Rectal smooth muscle tissue (tissue), 1 donor: Measurements from ENCODE around the gene DPEP3.
"Not testable (repeated sequence)": the region's sequence is repeated elsewhere in the genome, so short reads cannot be mapped to it uniquely, and the experiment has no call there.

Experiments used
- H3K27ac ChIP-seq: one replicate; pipeline ENCODE4 v1.7.0; 2013; ENCODE audit warnings: low read depth, low read length, inconsistent platforms
- H3K27me3 ChIP-seq: one replicate; pipeline ENCODE4 v1.7.0; 2013; ENCODE audit warnings: low read length; ENCODE audit not compliant: control insufficient read depth, insufficient read depth
- H3K36me3 ChIP-seq: one replicate; pipeline ENCODE4 v1.7.0; 2013; ENCODE audit warnings: low read length; ENCODE audit not compliant: control insufficient read depth, insufficient read depth
- H3K4me1 ChIP-seq: one replicate; pipeline ENCODE4 v1.7.0; 2013; ENCODE audit warnings: low read length; ENCODE audit not compliant: control insufficient read depth, insufficient read depth
- H3K4me3 ChIP-seq: one replicate; pipeline ENCODE4 v1.7.0; 2013; ENCODE audit warnings: low read length
- H3K9ac ChIP-seq: one replicate; pipeline ENCODE4 v1.7.0; 2013; ENCODE audit warnings: low read length

DPEP3 gene

DNA sequence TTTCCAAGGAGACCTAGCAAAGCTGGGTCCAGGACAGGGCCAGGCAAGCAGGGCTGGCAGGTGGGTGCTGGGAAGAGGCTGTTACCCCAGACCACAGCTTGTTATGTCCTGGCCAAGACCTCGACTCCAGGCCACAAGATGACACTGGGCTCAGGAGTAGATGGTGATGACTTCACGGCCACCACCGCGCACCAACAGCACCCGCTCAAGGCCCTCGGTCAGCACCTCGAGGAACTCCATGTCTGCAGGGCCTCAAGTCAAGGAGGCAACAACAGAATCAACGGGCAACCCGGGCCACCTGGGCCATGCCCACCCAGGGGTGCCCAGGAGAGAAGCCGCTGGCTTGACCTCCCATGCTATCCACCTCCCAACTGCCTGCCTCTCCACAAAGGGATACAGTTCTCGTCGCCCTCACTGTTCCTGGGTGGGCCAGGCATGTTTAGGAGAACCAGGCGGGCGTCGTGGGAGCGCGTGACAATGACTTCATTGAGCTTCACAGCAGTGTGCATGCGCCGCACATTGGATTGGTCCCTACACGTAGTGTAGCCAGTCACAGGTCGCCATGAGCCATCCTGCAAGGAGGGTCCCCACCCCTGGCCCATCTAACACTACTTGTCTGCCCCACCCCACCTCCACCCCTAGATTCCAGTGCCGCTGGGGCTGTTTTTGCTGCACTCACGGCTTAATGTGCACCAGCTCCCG is 35.5 kb downstream of the DPEP3 start:
- Histone ChIP-seq H3K27ac (peak overlapping the region; percentile 85), H3K4me1 (peaks cover 16% of the 10 kb centered on the region), H3K4me3 (no peak overlapping the region), H3K9ac (no peak overlapping the region), H3K36me3 (peaks cover 31% of the 10 kb centered on the region), H3K27me3 (no peaks in the 10 kb centered on the region)

- H3K4me1 ChIP-seq, result peaks cover 16% of the 10 kb centered on the region
- no peak within 1 kb of the TSS for H3K9ac ChIP-seq
- peaks cover 24% of the 10 kb centered on the region for H3K36me3 ChIP-seq
- peak within 1 kb of the TSS; percentile 17 for H3K4me3 ChIP-seq
- H3K27ac ChIP-seq, result peak within 1 kb of the TSS; percentile 85
- no peaks in the 10 kb centered on the region for H3K27me3 ChIP-seq
Observed at GRCh38 chr16:67943619-67944504, 36.4 kb downstream of the DPEP3 start, which contains the start of gene LCAT. Gene LCAT (minus strand): TSS chr16:67944120. CDS start chr16:67944101, 19 bp downstream.

DNA sequence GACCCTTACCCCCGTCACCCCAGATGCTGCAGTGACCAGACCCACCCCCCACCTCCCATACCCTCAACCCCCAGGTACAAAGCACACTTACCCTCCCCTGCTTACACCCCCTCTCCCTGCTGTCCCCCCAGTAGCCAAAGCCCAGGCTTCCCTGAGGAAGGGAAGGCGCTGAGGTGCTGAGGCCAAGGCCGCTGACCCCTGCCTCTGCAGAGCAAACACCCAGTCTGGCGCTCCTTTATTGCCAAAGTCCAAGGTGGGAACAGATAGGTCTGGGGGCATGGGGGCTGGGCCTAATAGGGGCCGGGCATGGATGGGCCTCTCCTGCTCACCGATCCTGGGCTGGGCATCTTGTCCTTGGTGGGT is 37.1 kb downstream of the DPEP3 start:
- Histone ChIP-seq H3K36me3 (peaks cover 17% of the 10 kb centered on the region), H3K27me3 (no peaks in the 10 kb centered on the region), H3K4me3 (no peak overlapping the region), H3K4me1 (peaks cover 16% of the 10 kb centered on the region), H3K9ac (no peak overlapping the region), H3K27ac (peak overlapping the region; percentile 85)

DNA sequence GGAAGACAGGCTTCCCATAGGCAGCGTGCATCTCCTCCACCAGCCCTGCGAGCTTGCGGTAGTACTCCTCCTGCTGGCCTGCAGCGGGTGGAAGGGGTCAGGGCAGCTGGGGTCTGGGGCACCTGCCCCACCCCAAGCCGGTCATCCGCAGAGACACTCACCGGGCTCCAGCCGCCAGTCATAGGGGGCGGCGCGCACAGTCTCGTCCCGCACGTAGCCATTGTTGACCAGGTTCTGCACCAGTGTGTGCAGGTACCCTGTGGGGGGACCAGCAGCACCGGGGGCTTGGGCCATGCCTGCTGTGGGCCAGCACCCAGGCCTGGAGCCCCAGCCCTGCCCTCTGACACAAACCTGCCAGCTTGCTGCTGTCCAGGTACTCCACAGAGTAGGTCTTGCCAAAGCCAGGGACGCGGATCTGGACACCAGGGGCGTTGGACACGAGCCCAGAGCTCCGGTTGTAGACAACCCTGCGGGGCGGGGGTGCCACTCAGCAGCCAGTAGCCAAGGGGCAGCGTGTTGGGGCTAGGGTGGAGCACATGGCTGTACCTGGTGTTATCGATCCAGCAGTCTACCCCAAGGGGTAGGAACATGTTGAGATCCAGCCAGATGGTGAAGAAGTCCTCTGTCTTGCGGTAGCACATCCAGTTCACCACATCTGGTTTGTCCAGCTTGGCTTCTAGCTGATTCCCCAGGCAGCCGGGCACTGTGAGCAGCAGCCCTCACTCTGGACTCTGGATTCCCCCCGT is 37.6 kb downstream of the DPEP3 start:
- H3K27me3 ChIP-seq, result no peaks in the 10 kb centered on the region
- H3K9ac ChIP-seq, result no peak overlapping the region
- H3K4me1 ChIP-seq, result peaks cover 16% of the 10 kb centered on the region
- H3K4me3 ChIP-seq, result no peak overlapping the region
- H3K36me3 ChIP-seq, result peaks cover 13% of the 10 kb centered on the region
- H3K27ac ChIP-seq, result peak overlapping the region; percentile 85

- H3K27ac ChIP-seq, result no peak overlapping the region
- H3K4me1 ChIP-seq, result peaks cover 16% of the 10 kb centered on the region
Observed at GRCh38 chr16:67942200-67942509, 38.1 kb downstream of the DPEP3 start.

GRCh38 chr16:67941469-67942199 is 38.7 kb downstream of the DPEP3 start:
- H3K4me3 ChIP-seq, result no peak overlapping the region
- no peak overlapping the region for H3K27ac ChIP-seq
- no peak overlapping the region for H3K9ac ChIP-seq
- peaks cover 16% of the 10 kb centered on the region for H3K4me1 ChIP-seq
- H3K27me3 ChIP-seq, result no peaks in the 10 kb centered on the region
- peaks cover 8% of the 10 kb centered on the region for H3K36me3 ChIP-seq

More at GRCh38 chr16:67942200-67942509, 38.1 kb downstream of the DPEP3 start:
- Histone ChIP-seq H3K9ac (no peak overlapping the region), H3K36me3 (peaks cover 12% of the 10 kb centered on the region), H3K4me3 (no peak overlapping the region), H3K27me3 (no peaks in the 10 kb centered on the region)

- no peak overlapping the region for H3K4me3 ChIP-seq
Observed at GRCh38 chr16:67940446-67941089, 39.7 kb downstream of the DPEP3 start.

GRCh38 chr16:67939507-67940445 is 40.5 kb downstream of the DPEP3 start:
- no peaks in the 10 kb centered on the region for H3K27me3 ChIP-seq
- H3K4me1 ChIP-seq, result peaks cover 19% of the 10 kb centered on the region
- no peaks in the 10 kb centered on the region for H3K36me3 ChIP-seq
- no peak overlapping the region for H3K27ac ChIP-seq
- H3K4me3 ChIP-seq, result no peak overlapping the region
- no peak overlapping the region for H3K9ac ChIP-seq

More at GRCh38 chr16:67940446-67941089, 39.7 kb downstream of the DPEP3 start:
- Histone ChIP-seq H3K27ac (no peak overlapping the region), H3K27me3 (no peaks in the 10 kb centered on the region), H3K36me3 (peaks cover 7% of the 10 kb centered on the region), H3K4me1 (peaks cover 16% of the 10 kb centered on the region), H3K9ac (no peak overlapping the region)

GRCh38 chr16:67937713-67938112 is 42.6 kb downstream of the DPEP3 start:
- H3K27ac ChIP-seq, result not testable (repeated sequence)

DNA sequence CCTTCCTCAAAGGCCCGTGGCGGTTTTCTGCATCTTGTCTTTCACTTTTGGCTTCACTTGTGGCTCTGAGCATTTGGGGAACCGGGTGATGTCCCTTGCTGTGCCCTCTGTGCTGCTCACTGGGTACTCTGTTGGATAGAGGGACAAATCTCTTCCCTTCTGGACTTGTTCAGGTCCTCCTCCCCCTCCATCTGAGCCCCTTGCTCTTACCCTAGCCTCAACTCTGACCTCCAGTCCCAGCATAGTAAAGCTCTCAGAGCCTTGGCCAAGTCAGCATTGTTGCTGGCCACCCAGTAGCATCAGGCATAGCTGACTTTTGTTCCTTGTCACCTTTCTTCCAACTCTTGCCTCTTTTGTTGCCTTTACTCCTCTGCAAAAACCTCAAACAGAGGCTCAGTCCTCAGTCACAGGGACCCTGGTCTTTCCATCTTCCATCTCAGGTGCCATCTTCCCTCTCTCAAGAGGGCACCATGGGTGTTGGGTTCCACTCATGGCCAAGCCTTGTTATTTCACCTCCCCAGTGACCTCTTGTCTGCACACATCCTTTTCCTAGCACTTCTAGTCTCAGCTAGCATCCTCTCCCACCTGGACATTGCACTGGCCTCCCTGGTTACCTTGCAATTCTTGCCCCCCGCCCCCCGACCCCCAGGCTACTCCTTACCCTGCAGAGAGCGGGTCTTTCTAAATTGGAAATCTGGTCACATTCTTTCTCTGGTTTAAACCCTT is 43.3 kb downstream of the DPEP3 start:
- peak overlapping the region; percentile 81 for H3K27ac ChIP-seq
- no peaks in the 10 kb centered on the region for H3K27me3 ChIP-seq
- peak overlapping the region; percentile 58 for H3K9ac ChIP-seq
- peaks cover 9% of the 10 kb centered on the region for H3K4me1 ChIP-seq
- peaks cover 3% of the 10 kb centered on the region for H3K36me3 ChIP-seq
- H3K4me3 ChIP-seq, result peak overlapping the region; percentile 79

More at GRCh38 chr16:67937713-67938112, 42.6 kb downstream of the DPEP3 start:
- H3K4me3 ChIP-seq, H3K36me3 ChIP-seq, H3K9ac ChIP-seq, H3K4me1 ChIP-seq, H3K27me3 ChIP-seq: not testable (repeated sequence)
